Fibroblast of peridontal ligament (primary cell): ENCODE data around the gene HOXC11.

Source experiments
- DNase-seq: peaks from one replicate; pipeline ENCODE4 v3.0.0-alpha.2; 2010; ENCODE audit errors: extremely low read depth

HOXC11 gene

GRCh38 chr12:53942467-53942997 is 30.4 kb upstream of the HOXC11 start:
- DNase-seq = no peak

GRCh38 chr12:53944209-53944608 is 28.7 kb upstream of the HOXC11 start:
- DNase-seq = no peak

GRCh38 chr12:53944907-53945847 is 27.7 kb upstream of the HOXC11 start:
- DNase-seq = no peak

- DNase-seq = no peak
Measured at GRCh38 chr12:53947743-53948142, 25.2 kb upstream of the HOXC11 start.

- DNase-seq = no peak
Measured at GRCh38 chr12:53948650-53949593, 24.0 kb upstream of the HOXC11 start.

GRCh38 chr12:53949631-53950436 is 23.1 kb upstream of the HOXC11 start:
- no peak for DNase-seq

- DNase-seq = no peak
Measured at GRCh38 chr12:53950437-53950773, 22.5 kb upstream of the HOXC11 start.

- no peak for DNase-seq
Measured at GRCh38 chr12:53950789-53951576, 21.9 kb upstream of the HOXC11 start.

- no peak for DNase-seq
Measured at GRCh38 chr12:53951577-53952334, 21.2 kb upstream of the HOXC11 start.

GRCh38 chr12:53952335-53952694 is 20.6 kb upstream of the HOXC11 start:
- DNase-seq = no peak

GRCh38 chr12:53952871-53953734 is 19.8 kb upstream of the HOXC11 start:
- DNase-seq = no peak

GRCh38 chr12:53953831-53954693 is 18.9 kb upstream of the HOXC11 start:
- no peak for DNase-seq

GRCh38 chr12:53954694-53955035 is 18.3 kb upstream of the HOXC11 start, which contains the start of gene HOXC12:
Gene HOXC12 (plus strand): TSS chr12:53954903. CDS start chr12:53954930, 27 bp downstream.
- no peak for DNase-seq

- no peak for DNase-seq
Measured at GRCh38 chr12:53955036-53955775, 17.7 kb upstream of the HOXC11 start.

- DNase-seq = no peak
Measured at GRCh38 chr12:53955776-53956250, 17.1 kb upstream of the HOXC11 start.

- no peak for DNase-seq
Measured at GRCh38 chr12:53956251-53956887, 16.6 kb upstream of the HOXC11 start.
